Measurements from ENCODE around the gene PPP6R3. TPM values are rescaled to one million over a fixed set of nuclear protein-coding genes. Genes with fewer than 3 reads are reported as not detected.

PPP6R3 gene
- total RNA-seq, 1 donor from 2014 or later: 121 TPM

DNA sequence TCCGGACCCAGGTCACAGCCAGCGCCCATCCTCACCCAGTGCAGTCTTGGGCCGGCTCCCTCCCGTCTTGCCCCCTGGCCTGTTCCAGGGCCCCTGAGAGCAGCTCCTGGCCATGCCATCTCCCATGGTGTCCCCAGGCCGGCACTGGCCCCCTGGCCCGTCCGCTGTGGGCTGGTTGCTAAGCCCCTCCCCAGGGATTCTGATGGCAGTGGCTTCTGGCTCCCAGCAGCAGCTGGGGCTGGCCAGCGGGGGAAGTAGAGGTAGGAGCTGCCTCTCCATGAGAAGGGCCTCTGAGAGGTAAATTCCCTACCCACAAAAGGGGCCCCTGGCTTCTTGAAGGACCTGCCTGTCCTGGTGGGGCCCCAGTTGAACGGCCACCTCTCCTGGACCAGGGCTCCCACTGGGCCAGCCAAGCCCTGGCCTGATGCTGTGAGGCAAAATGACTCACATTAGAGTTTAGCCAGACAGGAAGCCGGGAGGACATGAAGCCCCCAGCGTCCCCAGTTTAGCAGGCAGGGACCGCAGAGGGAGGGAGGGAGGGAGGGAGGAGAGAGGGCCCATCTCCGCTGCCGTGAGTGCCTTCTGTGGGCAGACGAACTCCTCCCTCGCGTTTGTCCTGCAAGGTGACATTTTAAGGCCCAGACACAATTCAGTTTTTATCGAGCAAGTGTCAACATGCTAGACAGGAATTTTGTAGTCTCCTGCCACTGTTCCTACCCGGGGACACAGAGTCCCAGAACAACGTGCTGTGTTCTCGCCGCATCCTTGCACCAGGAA, 190.8 kb downstream of the PPP6R3 start:
- no peaks in the 10 kb centered on the region for H3K4me1 ChIP-seq
- peak in 1 of 2 donors; percentile 91 for DNase-seq (ENCODE audit: extremely low spot score in 2 of 2)
- intact Hi-C loops (cut with DNase I): no loop called here
- H3K9me3 ChIP-seq: no peaks in the 10 kb centered on the region
- TF ChIP-seq POLR2AphosphoS5 (IDR thresholded peaks at IDR 0.05; ENCODE audit: insufficient read depth in 1 of 2, low read depth in 1 of 2) (no peak), POLR2A (IDR thresholded peaks at IDR 0.05) (no peak)
- TF ChIP-seq, protein P1, sequence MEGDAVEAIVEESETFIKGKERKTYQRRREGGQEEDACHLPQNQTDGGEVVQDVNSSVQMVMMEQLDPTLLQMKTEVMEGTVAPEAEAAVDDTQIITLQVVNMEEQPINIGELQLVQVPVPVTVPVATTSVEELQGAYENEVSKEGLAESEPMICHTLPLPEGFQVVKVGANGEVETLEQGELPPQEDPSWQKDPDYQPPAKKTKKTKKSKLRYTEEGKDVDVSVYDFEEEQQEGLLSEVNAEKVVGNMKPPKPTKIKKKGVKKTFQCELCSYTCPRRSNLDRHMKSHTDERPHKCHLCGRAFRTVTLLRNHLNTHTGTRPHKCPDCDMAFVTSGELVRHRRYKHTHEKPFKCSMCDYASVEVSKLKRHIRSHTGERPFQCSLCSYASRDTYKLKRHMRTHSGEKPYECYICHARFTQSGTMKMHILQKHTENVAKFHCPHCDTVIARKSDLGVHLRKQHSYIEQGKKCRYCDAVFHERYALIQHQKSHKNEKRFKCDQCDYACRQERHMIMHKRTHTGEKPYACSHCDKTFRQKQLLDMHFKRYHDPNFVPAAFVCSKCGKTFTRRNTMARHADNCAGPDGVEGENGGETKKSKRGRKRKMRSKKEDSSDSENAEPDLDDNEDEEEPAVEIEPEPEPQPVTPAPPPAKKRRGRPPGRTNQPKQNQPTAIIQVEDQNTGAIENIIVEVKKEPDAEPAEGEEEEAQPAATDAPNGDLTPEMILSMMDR (IDR thresholded peaks at IDR 0.05): no peak
- no peak overlapping the region for H3K27ac ChIP-seq
- no peaks in the 10 kb centered on the region for H3K27me3 ChIP-seq
- no peaks in the 10 kb centered on the region for H3K36me3 ChIP-seq
- H3K4me3 ChIP-seq: no peak overlapping the region

DNA sequence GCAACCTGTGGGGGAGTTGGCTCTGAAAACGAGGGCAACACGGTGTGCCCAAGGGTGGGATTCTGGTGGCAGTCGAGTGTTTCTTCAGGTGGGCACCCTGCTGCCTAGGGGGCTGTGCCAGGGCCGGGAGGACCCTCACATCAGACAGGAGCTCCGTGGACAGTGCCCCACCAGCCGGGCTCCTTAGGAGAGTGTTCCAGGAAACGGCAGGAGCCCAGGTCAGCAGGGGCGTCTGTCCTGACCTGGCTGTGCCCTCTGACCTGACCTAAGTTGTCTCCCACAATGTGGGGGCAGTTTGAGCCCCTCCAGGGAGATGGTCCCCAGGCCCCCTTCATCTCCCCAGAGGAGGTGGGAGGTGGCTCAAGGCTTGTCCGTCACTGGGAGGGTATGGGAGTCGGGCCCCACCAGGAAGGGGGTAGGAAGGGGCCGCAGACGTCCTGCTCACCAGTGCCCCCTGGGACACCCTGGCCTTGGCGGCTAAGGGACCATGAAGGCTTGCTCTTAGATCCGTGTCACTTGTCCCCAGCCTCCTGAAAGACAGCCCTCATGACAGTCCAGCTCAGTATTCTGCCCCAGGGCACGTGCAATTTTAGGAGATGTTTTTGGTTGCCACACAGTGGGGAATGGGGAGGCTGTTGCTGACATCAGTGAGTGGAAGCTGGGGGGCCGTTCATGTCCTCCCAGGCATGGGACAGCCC, 191.6 kb downstream of the PPP6R3 start:
- no peak for TF ChIP-seq POLR2A (IDR thresholded peaks at IDR 0.05)
- TF ChIP-seq, protein P1 (IDR thresholded peaks at IDR 0.05): no peak
- no peak for TF ChIP-seq POLR2AphosphoS5 (IDR thresholded peaks at IDR 0.05; ENCODE audit: insufficient read depth in 1 of 2, low read depth in 1 of 2)
- Histone ChIP-seq H3K27me3 (no peaks in the 10 kb centered on the region), H3K9me3 (no peaks in the 10 kb centered on the region), H3K36me3 (no peaks in the 10 kb centered on the region), H3K4me3 (no peak overlapping the region), H3K4me1 (no peaks in the 10 kb centered on the region), H3K27ac (no peak overlapping the region)
- intact Hi-C loops (cut with DNase I): no loop called here
- no peak for DNase-seq (ENCODE audit: extremely low spot score in 2 of 2)

DNA sequence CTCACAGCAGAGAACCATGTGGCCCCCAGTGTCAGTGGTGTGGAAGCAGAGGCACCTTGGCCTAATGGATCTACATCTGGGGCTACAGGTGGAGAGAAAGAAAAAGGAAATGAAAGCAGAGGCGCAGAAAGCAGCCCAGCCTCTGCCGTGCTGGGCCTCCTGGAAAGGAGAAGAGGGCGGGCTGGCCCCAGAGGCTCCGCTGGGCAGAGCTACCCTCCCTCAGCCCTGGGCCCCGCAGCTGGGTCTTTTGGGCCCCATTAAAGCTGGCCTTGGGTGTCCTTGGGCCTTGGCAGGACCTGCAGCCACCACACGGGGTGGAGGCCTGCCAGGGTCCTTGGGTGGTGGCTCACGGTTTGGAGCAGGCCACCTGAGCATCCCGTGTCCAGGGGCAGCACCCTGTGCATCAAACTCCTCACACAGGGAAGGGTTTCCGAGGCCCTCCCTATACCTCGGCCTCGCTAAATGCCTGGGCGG, 192.2 kb downstream of the PPP6R3 start:
- DNase-seq (ENCODE audit: extremely low spot score in 2 of 2): no peak
- Histone ChIP-seq H3K36me3 (no peaks in the 10 kb centered on the region), H3K9me3 (no peaks in the 10 kb centered on the region), H3K27ac (no peak overlapping the region), H3K4me3 (no peak overlapping the region), H3K4me1 (no peaks in the 10 kb centered on the region), H3K27me3 (no peaks in the 10 kb centered on the region)
- no peak for TF ChIP-seq POLR2AphosphoS5 (IDR thresholded peaks at IDR 0.05; ENCODE audit: insufficient read depth in 1 of 2, low read depth in 1 of 2)
- TF ChIP-seq POLR2A (IDR thresholded peaks at IDR 0.05): no peak
- TF ChIP-seq, protein P1 (IDR thresholded peaks at IDR 0.05): no peak
- intact Hi-C loops (cut with DNase I): no loop called here

DNA sequence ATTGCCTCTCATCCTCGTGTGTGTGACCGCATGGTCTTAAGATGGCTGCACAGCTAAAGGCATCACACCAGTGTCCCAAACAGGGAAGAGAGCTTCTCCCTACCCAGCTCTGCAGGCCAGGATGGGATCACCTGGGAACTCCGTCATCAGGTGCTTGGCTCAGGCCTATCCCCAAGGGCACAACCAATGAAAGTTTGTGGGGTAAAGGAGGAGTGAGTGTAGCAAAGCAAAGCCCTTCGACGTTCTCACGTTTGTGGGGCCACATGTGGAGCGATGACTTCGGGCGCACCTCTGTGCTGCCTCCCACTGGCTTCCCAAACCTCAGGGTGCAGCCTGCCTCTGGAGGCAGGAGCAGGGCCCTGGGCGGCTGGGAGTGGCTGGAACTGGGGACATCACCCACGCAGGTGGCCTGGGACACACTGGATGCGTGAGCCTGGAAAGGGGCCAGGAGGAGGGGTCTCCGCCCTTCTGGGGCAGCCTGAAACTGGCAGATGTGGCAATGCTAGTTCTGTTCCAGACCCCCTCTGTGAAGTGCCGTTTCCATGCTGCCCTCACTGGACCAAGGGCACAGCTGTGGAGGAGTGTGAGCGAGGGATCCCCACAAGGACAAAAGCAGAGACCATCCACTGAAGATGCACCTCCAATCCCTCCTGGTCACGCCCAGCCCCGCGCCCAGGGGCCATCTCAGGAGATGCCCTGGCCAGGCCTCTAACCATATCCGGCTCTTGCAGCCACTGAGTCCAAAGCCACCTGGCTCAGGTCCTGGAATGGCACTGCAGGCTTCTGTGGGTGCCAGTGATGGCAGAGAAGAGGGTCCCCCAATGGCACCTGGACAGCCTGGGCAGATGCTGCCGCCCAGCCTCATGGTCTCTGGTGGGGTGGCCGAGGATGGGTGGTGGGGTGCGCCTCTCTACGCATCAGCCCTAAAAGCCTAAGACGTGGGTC, 193.2 kb downstream of the PPP6R3 start:
- DNase-seq (ENCODE audit: extremely low spot score in 2 of 2): no peak
- Histone ChIP-seq H3K36me3 (no peaks in the 10 kb centered on the region), H3K4me1 (peaks cover 2% of the 10 kb centered on the region), H3K27ac (no peak overlapping the region), H3K27me3 (no peaks in the 10 kb centered on the region), H3K9me3 (no peaks in the 10 kb centered on the region), H3K4me3 (no peak overlapping the region)
- intact Hi-C loops (cut with DNase I): no loop called here
- TF ChIP-seq POLR2AphosphoS5 (IDR thresholded peaks at IDR 0.05; ENCODE audit: insufficient read depth in 1 of 2, low read depth in 1 of 2): no peak
- no peak for TF ChIP-seq POLR2A (IDR thresholded peaks at IDR 0.05)
- TF ChIP-seq, protein P1 (IDR thresholded peaks at IDR 0.05): no peak

Data from vagina (tissue), 2 donors.